A549 treated with CpdA at 1 μM for 4 hours (cell line): ENCODE data around the gene PAQR5. TPM values are rescaled to one million over a fixed set of nuclear protein-coding genes. Genes with fewer than 3 reads are reported as not detected.

Source experiments
- total RNA-seq: library from RNA; stranded (reverse); fragments of 200-300 nt; extraction: Qiagen RNA extraction; gene quantifications from 5 replicates; pipeline ENCODE4 v1.2.3, GENCODE V29; 2022; ENCODE audit warnings: low read depth

The PAQR5 gene, protein sequence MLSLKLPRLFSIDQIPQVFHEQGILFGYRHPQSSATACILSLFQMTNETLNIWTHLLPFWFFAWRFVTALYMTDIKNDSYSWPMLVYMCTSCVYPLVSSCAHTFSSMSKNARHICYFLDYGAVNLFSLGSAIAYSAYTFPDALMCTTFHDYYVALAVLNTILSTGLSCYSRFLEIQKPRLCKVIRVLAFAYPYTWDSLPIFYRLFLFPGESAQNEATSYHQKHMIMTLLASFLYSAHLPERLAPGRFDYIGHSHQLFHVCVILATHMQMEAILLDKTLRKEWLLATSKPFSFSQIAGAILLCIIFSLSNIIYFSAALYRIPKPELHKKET
- 98.3 to 125 TPM (median 117 TPM) in 5 replicates for total RNA-seq

DNA sequence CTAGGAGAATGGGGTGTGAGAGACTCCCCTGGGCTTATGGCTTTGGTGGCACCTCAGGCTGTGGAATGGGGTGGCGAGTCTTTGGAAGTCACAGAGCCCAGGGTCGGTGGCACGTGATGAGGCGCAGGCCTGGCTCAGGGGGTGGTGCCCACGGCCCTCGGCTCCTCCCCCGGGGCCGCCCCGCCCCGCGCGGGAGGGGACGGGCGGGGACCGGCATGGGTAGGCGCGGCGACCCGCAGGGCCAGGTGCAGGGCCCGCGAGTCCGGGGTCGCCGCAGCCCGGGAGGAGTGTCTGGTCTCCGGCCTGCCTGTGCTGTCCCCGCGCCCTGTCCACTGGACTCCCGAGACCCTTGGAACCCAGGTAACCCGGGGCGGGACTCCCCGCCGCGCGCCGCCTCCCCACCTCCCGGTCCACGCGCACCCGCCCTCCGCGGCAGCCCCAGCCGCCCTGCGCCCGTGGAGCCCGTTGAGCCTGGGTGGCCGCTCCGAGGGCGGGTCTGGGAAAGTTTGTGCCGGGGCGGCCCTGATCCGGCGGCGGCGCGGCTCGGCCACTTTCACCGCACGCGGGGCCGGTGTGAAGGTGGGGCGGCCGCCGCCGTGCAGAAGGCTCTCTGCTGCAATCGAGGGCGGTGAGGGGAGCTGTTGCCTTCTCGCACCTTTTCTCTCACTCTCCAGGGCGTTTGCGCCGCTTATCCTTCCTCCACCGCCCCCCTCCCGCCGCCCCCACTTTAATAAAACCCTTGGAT is at the start of gene PAQR5:
Gene PAQR5 (plus strand): TSS at position 216 of the 745 bp plus-strand sequence. CDS start 61,169 bp downstream, outside the sequence.

DNA sequence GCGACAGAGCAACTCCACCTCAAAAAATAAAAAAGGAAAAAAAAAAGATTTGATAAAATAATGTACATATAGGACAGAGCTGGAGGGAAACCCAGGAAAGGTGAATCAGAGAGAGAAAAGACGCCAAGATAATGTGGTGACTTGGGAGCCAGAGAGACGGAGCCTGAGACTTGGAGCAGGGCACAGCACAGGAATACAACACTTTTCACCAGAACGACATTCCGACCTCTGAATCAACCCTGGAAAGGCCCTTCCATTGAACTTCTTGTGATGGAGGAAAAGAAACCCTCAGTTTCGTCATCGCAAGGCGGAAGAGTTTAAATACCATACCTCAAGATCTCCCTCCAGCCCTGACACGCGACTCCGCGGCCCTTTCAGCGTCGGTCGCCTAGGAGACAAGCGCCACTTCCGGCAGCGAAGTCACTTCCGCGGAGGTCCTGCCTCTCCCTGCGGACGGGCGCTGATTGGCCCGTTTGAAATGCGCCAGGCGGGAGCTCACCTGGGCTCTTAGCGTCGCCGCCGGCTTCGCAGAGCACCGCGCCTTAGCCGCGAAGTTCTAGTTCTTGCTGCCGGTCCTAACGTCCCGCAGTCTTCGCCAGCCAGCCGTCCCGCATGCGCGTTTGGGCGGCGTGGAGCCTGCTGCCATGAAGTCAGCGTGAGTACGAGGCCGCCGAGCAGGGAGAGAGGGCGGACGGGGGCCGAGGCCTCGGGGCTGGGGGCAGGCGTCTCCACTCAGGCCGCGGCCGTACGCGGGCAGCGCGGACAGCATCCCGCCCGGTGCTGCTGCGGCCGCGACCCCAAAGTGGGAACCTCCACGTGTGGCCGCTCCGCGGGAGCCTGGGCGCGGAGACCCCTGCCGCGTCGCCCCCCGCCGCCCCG is 115.3 kb downstream of the PAQR5 start, which contains the start of gene KIF23:
Gene KIF23 (plus strand): TSS at position 528 of the 879 bp plus-strand sequence. CDS start 117 bp downstream, at position 645.

DNA sequence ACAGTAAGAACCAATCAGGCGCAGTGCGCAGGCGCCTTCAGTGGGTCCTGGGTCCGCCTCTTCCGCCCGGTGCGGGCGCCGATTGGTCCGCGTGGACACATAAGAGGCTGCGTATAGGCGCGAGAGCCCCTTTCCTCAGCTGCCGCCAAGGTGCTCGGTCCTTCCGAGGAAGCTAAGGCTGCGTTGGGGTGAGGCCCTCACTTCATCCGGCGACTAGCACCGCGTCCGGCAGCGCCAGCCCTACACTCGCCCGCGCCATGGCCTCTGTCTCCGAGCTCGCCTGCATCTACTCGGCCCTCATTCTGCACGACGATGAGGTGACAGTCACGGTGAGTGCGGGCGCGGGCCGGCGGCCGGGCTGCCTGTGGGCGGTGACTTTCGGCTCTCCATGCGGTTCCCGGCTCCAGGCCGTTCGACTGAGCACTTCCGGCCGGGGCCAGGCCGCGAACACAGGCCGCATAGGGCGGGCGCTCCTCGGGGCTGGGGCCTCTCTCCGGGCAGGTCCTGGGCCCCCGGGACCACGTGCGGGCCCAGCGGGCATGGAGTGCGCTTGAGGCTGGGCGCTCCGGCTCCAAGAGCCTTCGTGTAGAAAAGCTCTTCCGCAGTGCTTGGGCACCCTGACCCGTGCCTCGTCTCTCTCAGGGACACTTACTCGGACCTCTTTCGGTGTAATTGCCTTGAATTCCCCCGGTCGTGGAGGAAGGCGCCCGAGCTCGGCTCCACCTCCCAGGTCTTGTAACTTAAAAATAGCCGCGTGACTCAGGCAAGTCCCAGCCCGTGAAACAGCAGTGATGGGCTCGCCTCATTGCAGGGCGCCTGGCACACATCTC is 154.2 kb downstream of the PAQR5 start, which contains the start of gene RPLP1:
Gene RPLP1 (plus strand): TSS at position 127 of the 830 bp plus-strand sequence. CDS start 131 bp downstream, at position 258.

Other genes with a start within 250 kb of the PAQR5 start
- gene GLCE, start 138.3 kb upstream of the PAQR5 start, total RNA-seq: 21.6 to 24.8 TPM (median 22.2 TPM) in 5 replicates
- gene KIF23, start 115.4 kb downstream of the PAQR5 start, total RNA-seq: 72.4 to 116 TPM (median 83.1 TPM) in 5 replicates
- gene RPLP1, start 153.9 kb downstream of the PAQR5 start, total RNA-seq: 3,147 to 4,294 TPM (median 3,536 TPM) in 5 replicates